SK-N-SH (cell line): ENCODE measurements around the gene GALK1.

Experiments used
- CHD2 ChIP-seq: fragments of 150-350 bp; IDR thresholded peaks from 2 replicates; pipeline ENCODE4 v1.6.1; 2018; ENCODE audit warnings: low read length; ENCODE audit not compliant: partially characterized antibody
- EP300 ChIP-seq, 2 experiments: IDR thresholded peaks; 2 replicates each; pipeline versions ENCODE4 v1.4.0 to v1.6.1; 2012; ENCODE audit warnings: borderline replicate concordance in 1 of 2, low read depth in 1 of 2, low read length in 1 of 2
- GABPA ChIP-seq: IDR thresholded peaks from 2 replicates; pipeline ENCODE4 v1.4.0; 2012; ENCODE audit warnings: low read depth, mild to moderate bottlenecking
- JUND ChIP-seq: IDR thresholded peaks from 2 replicates; pipeline ENCODE4 v1.4.0; 2012
- POLR2AphosphoS5 ChIP-seq: IDR thresholded peaks from 2 replicates; pipeline ENCODE4 v1.6.1; 2012; ENCODE audit warnings: low read depth, low read length
- RAD21 ChIP-seq: IDR thresholded peaks from 2 replicates; pipeline ENCODE4 v1.6.1; 2012; ENCODE audit warnings: mild to moderate bottlenecking, low read length
- REST ChIP-seq: IDR thresholded peaks from 2 replicates; pipeline ENCODE4 v1.6.1; 2012; ENCODE audit warnings: mild to moderate bottlenecking, low read depth, low read length, moderate library complexity
- SIN3A ChIP-seq: IDR thresholded peaks from 2 replicates; pipeline ENCODE4 v1.6.1; 2012; ENCODE audit warnings: low read depth, mild to moderate bottlenecking, low read length, moderate library complexity, borderline replicate concordance
- TAF1 ChIP-seq: IDR thresholded peaks from 2 replicates; pipeline ENCODE4 v1.6.1; 2012; ENCODE audit warnings: low read depth, mild to moderate bottlenecking, low read length, moderate library complexity, borderline replicate concordance
- USF1 ChIP-seq: IDR thresholded peaks from 2 replicates; pipeline ENCODE4 v1.4.0; 2012; ENCODE audit warnings: low read depth, borderline replicate concordance
- YY1 ChIP-seq: IDR thresholded peaks from 2 replicates; pipeline ENCODE4 v1.4.0; 2012; ENCODE audit warnings: low read depth, mild to moderate bottlenecking
- TF ChIP-seq, protein P1 (sequence below): fragments of 200-600 bp; sonication (generic); IDR thresholded peaks from 2 replicates; pipeline ENCODE4 v1.6.1; 2017; ENCODE audit warnings: antibody characterized with exemption, mild to moderate bottlenecking, moderate library complexity
- TF ChIP-seq, protein P2 (sequence below): IDR thresholded peaks from 2 replicates; pipeline ENCODE4 v1.4.0; 2012; ENCODE audit warnings: low read depth

DNA sequence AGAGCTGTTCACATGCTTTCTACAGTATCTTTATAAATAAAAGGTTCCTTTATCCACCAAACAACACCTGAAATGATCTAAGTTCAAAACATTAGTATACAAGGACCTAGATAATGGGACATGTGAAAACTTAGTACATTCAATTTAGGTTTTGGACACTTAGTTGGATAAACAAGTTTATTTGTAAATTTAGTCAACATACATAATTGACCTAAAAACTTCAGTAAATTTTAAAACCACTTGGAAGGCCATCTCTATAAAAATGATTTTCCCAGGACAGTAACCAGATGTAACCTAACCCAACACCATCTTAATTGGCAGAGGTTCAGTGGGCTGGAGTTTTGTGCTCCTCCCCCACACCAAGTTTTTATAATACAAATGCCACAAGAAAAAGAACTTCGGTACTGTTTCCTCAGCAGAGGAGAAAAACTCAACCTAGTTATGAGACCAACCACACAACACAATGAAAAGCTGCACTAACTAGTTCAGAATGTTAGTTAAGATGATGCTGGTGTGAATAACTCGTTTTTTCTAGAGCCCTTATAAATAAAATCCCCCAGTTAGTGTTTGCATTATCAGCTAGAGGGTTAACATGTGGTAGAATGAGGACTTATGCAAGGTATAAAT, 12.4 kb upstream of the GALK1 start:
- TF ChIP-seq, protein P1, sequence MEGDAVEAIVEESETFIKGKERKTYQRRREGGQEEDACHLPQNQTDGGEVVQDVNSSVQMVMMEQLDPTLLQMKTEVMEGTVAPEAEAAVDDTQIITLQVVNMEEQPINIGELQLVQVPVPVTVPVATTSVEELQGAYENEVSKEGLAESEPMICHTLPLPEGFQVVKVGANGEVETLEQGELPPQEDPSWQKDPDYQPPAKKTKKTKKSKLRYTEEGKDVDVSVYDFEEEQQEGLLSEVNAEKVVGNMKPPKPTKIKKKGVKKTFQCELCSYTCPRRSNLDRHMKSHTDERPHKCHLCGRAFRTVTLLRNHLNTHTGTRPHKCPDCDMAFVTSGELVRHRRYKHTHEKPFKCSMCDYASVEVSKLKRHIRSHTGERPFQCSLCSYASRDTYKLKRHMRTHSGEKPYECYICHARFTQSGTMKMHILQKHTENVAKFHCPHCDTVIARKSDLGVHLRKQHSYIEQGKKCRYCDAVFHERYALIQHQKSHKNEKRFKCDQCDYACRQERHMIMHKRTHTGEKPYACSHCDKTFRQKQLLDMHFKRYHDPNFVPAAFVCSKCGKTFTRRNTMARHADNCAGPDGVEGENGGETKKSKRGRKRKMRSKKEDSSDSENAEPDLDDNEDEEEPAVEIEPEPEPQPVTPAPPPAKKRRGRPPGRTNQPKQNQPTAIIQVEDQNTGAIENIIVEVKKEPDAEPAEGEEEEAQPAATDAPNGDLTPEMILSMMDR, result no peak
- no peak for TF ChIP-seq TAF1
- TF ChIP-seq, protein P2, sequence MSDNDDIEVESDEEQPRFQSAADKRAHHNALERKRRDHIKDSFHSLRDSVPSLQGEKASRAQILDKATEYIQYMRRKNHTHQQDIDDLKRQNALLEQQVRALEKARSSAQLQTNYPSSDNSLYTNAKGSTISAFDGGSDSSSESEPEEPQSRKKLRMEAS, result no peak
- no peak for TF ChIP-seq JUND
- TF ChIP-seq SIN3A, result no peak
- no peak for TF ChIP-seq YY1
- TF ChIP-seq EP300 (IDR thresholded peaks at IDR 0.05; ENCODE audit: borderline replicate concordance in 1 of 2, low read depth in 1 of 2, low read length in 1 of 2), result no peak
- no peak for TF ChIP-seq RAD21
- no peak for TF ChIP-seq POLR2AphosphoS5
- no peak for TF ChIP-seq GABPA
- TF ChIP-seq USF1, result no peak
- no peak for TF ChIP-seq REST
- TF ChIP-seq CHD2, result no peak
